ENCODE data around the gene SFRP5.

Gene SFRP5

GRCh38 chr10:97748116-97748515, 23.7 kb downstream of the SFRP5 start:
- H3K4me1 ChIP-seq: no peaks in the 10 kb centered on the region

DNA sequence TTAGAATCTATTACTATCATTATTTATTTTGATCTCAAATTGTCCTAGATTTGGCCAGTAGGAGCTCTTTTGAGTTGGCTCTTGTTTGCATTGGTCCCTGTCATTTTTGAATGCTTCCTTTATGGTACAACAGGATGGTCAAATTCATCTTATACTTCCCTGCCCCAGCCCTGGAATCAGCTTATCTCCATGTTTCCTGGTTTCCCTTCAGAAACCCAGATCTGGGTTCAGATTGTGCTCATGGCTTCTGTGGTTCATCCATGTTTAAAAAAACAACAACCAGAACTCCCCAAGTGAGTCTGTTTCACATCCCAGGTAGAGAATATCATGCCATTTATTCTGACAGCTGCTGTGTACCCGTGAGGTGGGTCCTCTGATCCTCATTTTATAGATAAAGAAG, 24.2 kb downstream of the SFRP5 start:
- no peaks in the 10 kb centered on the region for H3K9me3 ChIP-seq
- H3K4me1 ChIP-seq: no peaks in the 10 kb centered on the region
- no peaks in the 10 kb centered on the region for H3K27me3 ChIP-seq
- no peak for DNase-seq
- TF ChIP-seq CTCF (IDR thresholded peaks at IDR 0.05): no peak
- intact Hi-C loops (cut with DNase I; ENCODE audit: low total_unique reads): no loop called here
- no peak overlapping the region for H3K27ac ChIP-seq
- peaks cover 82 to 96% (median 84%) of the 10 kb centered on the region in 3 donors for H3K36me3 ChIP-seq
- no peak overlapping the region for H3K4me3 ChIP-seq

More at GRCh38 chr10:97748116-97748515, 23.7 kb downstream of the SFRP5 start:
- Histone ChIP-seq H3K27me3 (no peaks in the 10 kb centered on the region), H3K36me3 (peaks cover 83 to 96% (median 84%) of the 10 kb centered on the region in 3 donors), H3K4me3 (no peak overlapping the region), H3K9me3 (no peaks in the 10 kb centered on the region), H3K27ac (no peak overlapping the region)
- no peak for DNase-seq
- TF ChIP-seq CTCF (IDR thresholded peaks at IDR 0.05): no peak
- intact Hi-C loops (cut with DNase I; ENCODE audit: low total_unique reads): no loop called here

GRCh38 chr10:97744405-97745035, 27.3 kb downstream of the SFRP5 start:
- Histone ChIP-seq H3K4me1 (peaks cover 0 to 9% (median 4%) of the 10 kb centered on the region in 4 donors), H3K4me3 (no peak overlapping the region), H3K27me3 (no peaks in the 10 kb centered on the region), H3K27ac (no peak overlapping the region), H3K36me3 (peaks cover 66 to 79% (median 67%) of the 10 kb centered on the region in 3 donors), H3K9me3 (no peaks in the 10 kb centered on the region)
- DNase-seq: no peak
- intact Hi-C loops (cut with DNase I; ENCODE audit: low total_unique reads): no loop called here
- no peak for TF ChIP-seq CTCF (IDR thresholded peaks at IDR 0.05)

DNA sequence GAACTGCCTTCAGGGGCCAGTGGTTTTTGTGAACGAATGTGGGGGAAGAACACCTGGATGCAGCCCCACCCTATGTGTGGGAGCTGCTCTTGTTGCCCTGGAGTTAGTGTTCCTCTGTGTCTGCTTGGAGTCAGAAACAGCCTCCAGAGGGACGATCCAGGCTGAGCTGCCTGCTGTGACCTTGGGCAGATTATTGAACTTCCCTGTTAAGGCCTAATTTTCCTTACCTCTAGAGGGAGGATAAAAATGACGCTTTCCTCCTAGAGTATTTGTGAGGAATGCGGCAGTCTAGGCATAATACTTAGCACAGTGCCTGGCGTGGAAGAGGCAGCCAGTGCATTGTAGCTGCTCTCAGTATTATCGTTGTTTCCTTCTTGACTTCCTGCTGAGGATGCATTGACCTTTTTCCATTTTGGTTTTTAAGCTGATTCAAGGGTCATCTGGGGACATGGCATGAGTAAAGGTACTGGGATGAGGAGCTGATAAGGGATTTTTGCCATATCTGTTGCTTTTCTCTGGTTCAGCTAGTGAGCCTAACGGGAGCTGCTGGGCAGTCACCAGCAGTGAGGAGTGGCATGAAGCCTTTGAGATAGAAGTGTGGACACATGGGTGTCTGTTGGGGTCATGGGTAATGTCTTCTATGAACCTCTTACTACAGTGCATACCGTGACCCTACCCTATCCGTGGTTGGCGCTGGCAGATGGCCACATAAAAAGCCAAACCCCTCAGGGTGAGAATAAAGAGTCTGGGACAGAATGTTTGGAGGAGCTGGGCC, 28.4 kb downstream of the SFRP5 start:
- no peak overlapping the region for H3K4me3 ChIP-seq
- intact Hi-C loops (cut with DNase I; ENCODE audit: low total_unique reads): no loop called here
- no peak for DNase-seq
- H3K27me3 ChIP-seq: no peaks in the 10 kb centered on the region
- H3K4me1 ChIP-seq: peaks cover 0 to 18% (median 8%) of the 10 kb centered on the region in 4 donors
- no peak overlapping the region for H3K27ac ChIP-seq
- H3K9me3 ChIP-seq: no peaks in the 10 kb centered on the region
- H3K36me3 ChIP-seq: peaks cover 55 to 69% (median 67%) of the 10 kb centered on the region in 3 donors
- TF ChIP-seq CTCF (IDR thresholded peaks at IDR 0.05): no peak

DNA sequence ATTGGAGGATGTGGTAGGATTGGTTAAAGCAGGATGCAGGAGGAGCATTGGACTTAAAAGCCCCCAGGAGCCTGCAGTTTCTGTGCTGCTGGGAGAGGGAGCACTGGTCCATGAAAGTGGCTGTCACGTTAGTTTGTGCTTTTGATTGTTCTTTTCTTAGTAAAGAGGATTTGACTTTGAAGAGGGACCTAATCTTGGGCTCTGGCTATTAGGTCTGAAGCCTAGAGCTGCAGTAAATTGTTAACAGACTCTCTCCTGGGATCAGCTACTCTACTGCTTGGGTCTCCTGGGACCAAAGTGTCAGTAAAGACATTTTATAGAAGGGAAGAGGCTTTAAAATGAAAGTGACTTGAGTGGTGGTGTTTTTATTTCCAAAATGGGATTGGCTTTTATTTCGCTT, 31.2 kb downstream of the SFRP5 start:
- intact Hi-C loops (cut with DNase I; ENCODE audit: low total_unique reads): no loop called here
- Histone ChIP-seq H3K4me3 (no peak overlapping the region), H3K27me3 (no peaks in the 10 kb centered on the region), H3K9me3 (no peaks in the 10 kb centered on the region), H3K36me3 (peaks cover 30 to 54% (median 42%) of the 10 kb centered on the region in 3 donors), H3K4me1 (peaks cover 0 to 30% (median 21%) of the 10 kb centered on the region in 4 donors), H3K27ac (no peak overlapping the region)
- DNase-seq: no peak
- no peak for TF ChIP-seq CTCF (IDR thresholded peaks at IDR 0.05)
